OCI-LY3 (cell line): ENCODE measurements around the gene ST8SIA4.

Source experiments
- EZH2phosphoT487 ChIP-seq: fragments of 200-600 bp; shearing (Covaris generic); IDR thresholded peaks from 2 replicates; pipeline ENCODE4 v1.6.1; 2018; ENCODE audit warnings: antibody characterized with exemption, mixed run types, low read depth
- TF ChIP-seq, protein P1 (sequence below): fragments of 200-600, 300-600 bp; sonication (generic); IDR thresholded peaks from 2 replicates; pipeline ENCODE4 v1.5.1; 2014; ENCODE audit warnings: antibody characterized with exemption, low read length, low read depth

DNA sequence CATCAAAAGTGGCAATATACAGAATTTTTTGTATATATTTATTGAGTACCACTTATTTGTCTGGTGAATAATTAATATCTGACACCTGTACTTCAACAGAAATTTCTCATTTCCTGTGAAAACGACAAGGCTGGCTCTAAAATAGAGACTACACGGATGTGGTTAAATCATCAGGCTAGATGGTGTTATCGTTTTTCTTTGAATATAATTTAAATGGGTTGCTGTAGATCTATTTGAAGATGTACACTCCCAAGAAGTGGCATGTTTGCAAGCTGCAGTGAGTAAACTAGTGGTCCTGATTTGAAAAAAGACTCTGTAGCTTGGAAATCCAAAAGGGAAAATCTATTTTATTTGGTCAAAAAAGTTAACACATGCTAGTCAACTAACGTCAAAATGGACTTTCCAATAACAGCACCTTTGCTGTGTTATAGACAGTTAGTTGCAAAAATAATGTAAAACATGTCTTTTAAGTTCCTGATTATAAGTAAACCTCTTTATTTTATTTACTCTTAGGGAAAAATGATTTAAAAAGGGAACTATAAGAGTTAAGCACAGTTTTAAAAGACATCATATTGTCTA lies 13.8 kb downstream of the ST8SIA4 start:
- TF ChIP-seq, protein P1, sequence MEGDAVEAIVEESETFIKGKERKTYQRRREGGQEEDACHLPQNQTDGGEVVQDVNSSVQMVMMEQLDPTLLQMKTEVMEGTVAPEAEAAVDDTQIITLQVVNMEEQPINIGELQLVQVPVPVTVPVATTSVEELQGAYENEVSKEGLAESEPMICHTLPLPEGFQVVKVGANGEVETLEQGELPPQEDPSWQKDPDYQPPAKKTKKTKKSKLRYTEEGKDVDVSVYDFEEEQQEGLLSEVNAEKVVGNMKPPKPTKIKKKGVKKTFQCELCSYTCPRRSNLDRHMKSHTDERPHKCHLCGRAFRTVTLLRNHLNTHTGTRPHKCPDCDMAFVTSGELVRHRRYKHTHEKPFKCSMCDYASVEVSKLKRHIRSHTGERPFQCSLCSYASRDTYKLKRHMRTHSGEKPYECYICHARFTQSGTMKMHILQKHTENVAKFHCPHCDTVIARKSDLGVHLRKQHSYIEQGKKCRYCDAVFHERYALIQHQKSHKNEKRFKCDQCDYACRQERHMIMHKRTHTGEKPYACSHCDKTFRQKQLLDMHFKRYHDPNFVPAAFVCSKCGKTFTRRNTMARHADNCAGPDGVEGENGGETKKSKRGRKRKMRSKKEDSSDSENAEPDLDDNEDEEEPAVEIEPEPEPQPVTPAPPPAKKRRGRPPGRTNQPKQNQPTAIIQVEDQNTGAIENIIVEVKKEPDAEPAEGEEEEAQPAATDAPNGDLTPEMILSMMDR = no peak
- no peak for TF ChIP-seq EZH2phosphoT487
